Gastrocnemius medialis (tissue), 4 donors: Measurements from ENCODE around the gene ZBTB20.

Source experiments
- CTCF ChIP-seq, 5 experiments: fragments of 450-650 bp in 3 of 5; fragments of 200-600 bp in 2 of 5; sonication (generic) in 2 of 5; IDR thresholded peaks in 4 of 5; conservative IDR thresholded peaks in 1 of 5; 1 replicate in 4 of 5; 2 replicates in 1 of 5; pipeline ENCODE4 v1.5.1; 2016 to 2019; ENCODE audit warnings: antibody characterized with exemption in 5 of 5, mild to moderate bottlenecking in 3 of 5, moderate library complexity in 3 of 5
- POLR2A ChIP-seq, 2 donors: fragments of 450-650 bp; IDR thresholded peaks; one replicate each; pipeline ENCODE4 v1.6.1; 2017; ENCODE audit warnings: antibody characterized with exemption in 2 of 2, mild to moderate bottlenecking in 2 of 2, moderate library complexity in 2 of 2

GRCh38 chr3:114308377-114308776, 838.7 kb downstream of the ZBTB20 start:
- TF ChIP-seq POLR2A (IDR thresholded peaks at IDR 0.05): no peak
- TF ChIP-seq CTCF (IDR thresholded peaks at IDR 0.05 in 4 of 5, conservative IDR thresholded peaks at IDR 0.05 in 1 of 5): no peak
